ENCODE measurements around the gene DOLPP1. TPM values are rescaled to one million over a fixed set of nuclear protein-coding genes. Genes with fewer than 3 reads are reported as not detected.

DOLPP1 gene
- total RNA-seq: 1 to 10 TPM; 3.1 to 7.0 (median 5.0) TPM
- 1 to 10 TPM; 3.8 to 8.1 TPM for polyA plus RNA-seq
- long read RNA-seq, donor 1, transcript DOLPP1-202 (8 exons, 2,177 nt): major isoform, 11 of 13 reads
- long read RNA-seq, donor 1, partial matches to known transcripts: 0 of 13 reads
- long read RNA-seq, donor 1, other reads (novel, unspliced or antisense): 2 of 13 reads
- long read RNA-seq, donor 2, transcript DOLPP1-202 (8 exons, 2,177 nt): major isoform, 6 of 8 reads
- long read RNA-seq, donor 2, partial matches to known transcripts: 0 of 8 reads
- long read RNA-seq, donor 2, other reads (novel, unspliced or antisense): 1 of 8 reads
- long read RNA-seq, donor 3, transcript DOLPP1-202 (8 exons, 2,177 nt): major isoform, 9 of 16 reads
- long read RNA-seq, donor 3, partial matches to known transcripts: 4 of 16 reads
- long read RNA-seq, donor 3, other reads (novel, unspliced or antisense): 0 of 16 reads

- H3K9me3 ChIP-seq: no peaks in the 10 kb centered on the region
- H3K27me3 ChIP-seq: no peaks in the 10 kb centered on the region
- ATAC-seq (peak; percentile 96 to 99 (median 99)), DNase-seq (peak; percentile 99)
- peaks cover 11 to 29% (median 19%) of the 10 kb centered on the region in 9 donors for H3K4me1 ChIP-seq
- peak within 1 kb of the TSS; percentile 30 to 91 (median 86) for H3K27ac ChIP-seq
- H3K4me3 ChIP-seq: peak within 1 kb of the TSS; percentile 63 to 98 (median 76)
- intact Hi-C loops (cut with DNase I): loop anchor here in 1 of 10 donors (2.0 kb wide), 1 partner anchor 44 kb away; the partner anchor contains the start of gene MIGA2
- whole genome bisulfite sequencing, 2 donors: 0% methylated on average over 69 to 70 of the region's 70 CpGs
- TF ChIP-seq CTCF (IDR thresholded peaks at IDR 0.05): no peak
- H3K36me3 ChIP-seq: peaks cover 0 to 17% (median 10%) of the 10 kb centered on the region in 9 donors
Observed at GRCh38 chr9:129080601-129081387, at the start of gene DOLPP1. DOLPP1 (plus strand) TSS chr9:129081111; CDS start chr9:129081132, 21 bp downstream.

GRCh38 chr9:129031514-129031913, 49.4 kb upstream of the DOLPP1 start:
- intact Hi-C loops (cut with DNase I): no loop called here
- no peaks in the 10 kb centered on the region for H3K36me3 ChIP-seq
- 77 to 78% methylated on average over 4 of the region's 4 CpGs for WGBS, 2 donors
- no peak for TF ChIP-seq CTCF (IDR thresholded peaks at IDR 0.05)
- H3K27ac ChIP-seq: no peak overlapping the region
- no peaks in the 10 kb centered on the region for H3K27me3 ChIP-seq
- no peak for DNase-seq
- no peaks in the 10 kb centered on the region for H3K9me3 ChIP-seq
- H3K4me1 ChIP-seq: peaks cover 0 to 28% (median 20%) of the 10 kb centered on the region in 9 donors
- H3K4me3 ChIP-seq: no peak overlapping the region
- ATAC-seq: no peak

GRCh38 chr9:129032541-129033159, 48.3 kb upstream of the DOLPP1 start:
- DNase-seq (no peak), ATAC-seq (no peak)
- 87 to 92% methylated on average over 12 of the region's 12 CpGs for WGBS, 2 donors
- Histone ChIP-seq H3K4me1 (peaks cover 6 to 24% (median 17%) of the 10 kb centered on the region in 9 donors), H3K4me3 (no peak overlapping the region), H3K36me3 (no peaks in the 10 kb centered on the region), H3K9me3 (no peaks in the 10 kb centered on the region), H3K27ac (no peak overlapping the region), H3K27me3 (no peaks in the 10 kb centered on the region)
- no peak for TF ChIP-seq CTCF (IDR thresholded peaks at IDR 0.05)
- intact Hi-C loops (cut with DNase I): no loop called here

GRCh38 chr9:129033216-129033615, 47.7 kb upstream of the DOLPP1 start:
- no peak for ATAC-seq
- DNase-seq: no peak
- Histone ChIP-seq H3K9me3 (no peaks in the 10 kb centered on the region), H3K4me1 (peaks cover 8 to 28% (median 23%) of the 10 kb centered on the region in 9 donors), H3K27ac (no peak overlapping the region), H3K4me3 (no peak overlapping the region), H3K36me3 (no peaks in the 10 kb centered on the region), H3K27me3 (no peaks in the 10 kb centered on the region)
- WGBS, 2 donors: 89 to 93% methylated on average over 8 of the region's 8 CpGs
- intact Hi-C loops (cut with DNase I): no loop called here
- TF ChIP-seq CTCF (IDR thresholded peaks at IDR 0.05): no peak
